GM10248 (cell line): Measurements from ENCODE around the gene PROZ.

Experiments
- CTCF ChIA-PET: fragments of 300-600 bp; sonication (Branson Sonifier 250); formaldehyde crosslinking; extraction: SDS; loops from one replicate; lab custom pipeline; 2021; ENCODE audit warnings: antibody characterized with exemption; lab: Yijun Ruan, JAX
- POLR2A ChIA-PET: fragments of 350-650 bp; sonication (Branson Sonifier 250); formaldehyde crosslinking; extraction: SDS; loops from one replicate; lab custom pipeline; 2020; ENCODE audit warnings: antibody characterized with exemption; lab: Yijun Ruan, JAX
- DNase-seq: peaks from one replicate; pipeline ENCODE4 v3.0.0; 2012; ENCODE audit errors: extremely low spot score
- CTCF ChIP-seq: IDR thresholded peaks from 2 replicates; pipeline ENCODE4 v1.5.1; 2012; ENCODE audit warnings: mild to moderate bottlenecking, low read depth; ENCODE audit errors: extremely low read depth, missing control alignments, control extremely low read depth

Gene PROZ

GRCh38 chr13:113187263-113187669 lies 28.8 kb downstream of the PROZ start:
- no peak for DNase-seq
- ChIA-PET POLR2A (no interaction called here), CTCF (interaction anchor here (1.1 kb wide), 1 partner anchor 9 kb away, joined by 3 read pairs; no protein-coding TSS in a partner anchor)
- no peak for TF ChIP-seq CTCF

GRCh38 chr13:113187883-113188665 lies 29.6 kb downstream of the PROZ start:
- POLR2A ChIA-PET = no interaction called here
- TF ChIP-seq CTCF = no peak
- CTCF ChIA-PET = no interaction called here
- DNase-seq = no peak

GRCh38 chr13:113190181-113190580 lies 31.7 kb downstream of the PROZ start:
- DNase-seq = no peak
- TF ChIP-seq CTCF = no peak
- CTCF ChIA-PET = interaction anchor here (2.1 kb wide), 1 partner anchor 12 kb away, joined by 7 read pairs; no protein-coding TSS in a partner anchor
- POLR2A ChIA-PET = no interaction called here

GRCh38 chr13:113192279-113192678 lies 33.8 kb downstream of the PROZ start:
- ChIA-PET POLR2A (no interaction called here), CTCF (interaction anchor here (0.9 to 2.1 kb wide), 3 partner anchors 10 to 14 kb away, joined by 3 to 7 read pairs (median 5); no protein-coding TSS in a partner anchor)
- no peak for TF ChIP-seq CTCF
- no peak for DNase-seq

GRCh38 chr13:113192902-113193301 lies 34.5 kb downstream of the PROZ start:
- no peak for DNase-seq
- ChIA-PET CTCF (interaction anchor here (0.9 to 1.0 kb wide), 2 partner anchors 10 to 12 kb away, joined by 3 to 5 read pairs; no protein-coding TSS in a partner anchor), POLR2A (no interaction called here)
- no peak for TF ChIP-seq CTCF

- POLR2A ChIA-PET = no interaction called here
These were observed 36.9 kb downstream of the PROZ start for GRCh38 chr13:113195360-113195759.

More at GRCh38 chr13:113195360-113195759, 36.9 kb downstream of the PROZ start:
- no peak for DNase-seq
- TF ChIP-seq CTCF = no peak
- CTCF ChIA-PET = no interaction called here
